GM20431 (cell line): ENCODE results near the gene LRATD1.
"Not testable (repeated sequence)": the region's sequence is repeated elsewhere in the genome, so short reads cannot be mapped to it uniquely, and the experiment has no call there.

Experiments
- in situ Hi-C: fragments of 300-500 bp; cut with MseI, MboI; formaldehyde crosslinking; loops from one replicate; pipeline ENCODE4 v1.15.0; 2020; ENCODE audit warnings: low sequenced_read_pairs; ENCODE audit not compliant: unreplicated experiment

The LRATD1 gene

DNA sequence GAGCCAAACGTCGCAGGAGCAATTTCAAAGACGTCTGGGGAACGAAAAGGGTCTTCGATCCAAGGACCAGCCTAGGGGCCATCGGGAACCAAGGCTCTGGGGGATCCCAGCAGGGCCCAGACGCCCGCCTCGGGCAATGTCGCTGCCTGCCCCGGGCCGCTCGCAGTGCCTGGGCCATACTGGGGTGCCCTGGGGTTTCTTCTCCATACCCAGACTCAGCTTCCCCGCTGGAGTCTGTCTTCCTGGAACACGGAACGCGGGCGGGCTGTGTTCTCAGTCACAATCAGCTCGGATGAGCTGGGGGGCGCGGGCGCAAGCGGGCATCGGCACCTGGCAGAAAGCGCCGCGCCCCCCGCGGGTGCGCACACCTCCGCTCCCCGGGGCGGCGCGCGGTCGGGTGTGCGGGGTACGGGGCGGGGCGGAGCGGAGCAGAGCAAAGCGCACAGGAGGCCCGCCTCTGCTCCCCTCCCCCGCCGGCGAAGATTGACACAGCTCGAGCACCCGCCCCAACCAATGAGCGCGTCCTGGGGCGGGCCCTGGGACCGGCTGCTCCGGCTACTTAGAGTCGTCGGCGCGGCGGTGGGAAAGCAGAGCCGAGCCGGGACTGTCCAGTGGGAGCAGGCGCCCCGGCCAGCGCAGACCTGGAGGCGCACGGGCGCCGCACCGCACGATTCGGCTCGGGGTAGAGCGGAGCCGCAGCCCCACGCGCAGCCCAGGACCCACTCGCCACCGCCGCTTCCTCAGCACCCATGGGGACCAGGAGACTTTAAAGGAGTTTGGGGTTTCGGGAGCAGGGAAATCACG is at the start of gene LRATD1:
LRATD1 (plus strand) TSS at position 585 of the 804 bp plus-strand sequence. CDS start 1,263 bp downstream, outside the sequence.
- in situ Hi-C loops, result no loop called here

GRCh38 chr2:14583059-14583458 is 49.5 kb upstream of the LRATD1 start:
- in situ Hi-C loops, result no loop called here

DNA sequence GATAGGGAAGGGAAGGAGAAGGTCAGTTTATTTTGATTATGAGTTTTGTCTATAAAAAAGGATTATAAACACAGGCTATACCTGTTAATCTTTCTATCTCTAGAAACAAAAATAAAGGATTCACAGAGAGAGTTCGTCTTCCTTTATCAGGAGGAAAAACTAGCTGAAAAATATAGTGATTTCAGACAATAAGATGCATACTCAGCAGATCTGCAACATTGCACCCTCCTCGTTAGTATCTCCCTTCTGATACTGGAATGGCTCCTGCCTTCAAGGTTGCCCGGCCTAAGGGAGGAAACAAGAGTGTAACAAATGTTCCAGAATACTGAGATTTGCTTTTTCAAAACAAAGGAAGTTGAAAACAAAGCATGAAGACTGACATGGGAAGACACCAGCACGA is 48.7 kb upstream of the LRATD1 start:
- in situ Hi-C loops, result no loop called here

DNA sequence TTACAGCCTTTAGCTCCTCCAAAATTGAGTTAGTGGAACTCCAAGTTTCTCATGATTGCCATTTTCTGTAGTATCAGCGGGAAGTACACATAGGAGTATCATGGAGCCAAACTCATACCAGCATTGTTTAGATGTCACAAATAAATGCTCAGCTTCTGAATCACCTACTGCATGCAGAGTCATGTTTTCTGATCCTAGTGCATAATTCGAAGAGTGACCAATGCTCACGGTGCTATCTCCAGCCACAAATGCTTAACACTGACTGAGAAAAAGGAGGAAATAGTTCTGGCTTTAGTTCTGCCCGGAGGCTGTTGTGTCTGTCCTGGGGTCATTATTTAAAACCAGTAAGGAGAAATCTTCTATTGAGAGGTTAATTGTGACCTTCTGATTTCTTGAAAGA is 45.4 kb upstream of the LRATD1 start:
- in situ Hi-C loops, result no loop called here

- in situ Hi-C loops, result no loop called here
These were observed 31.3 kb upstream of the LRATD1 start for GRCh38 chr2:14601156-14601770.

GRCh38 chr2:14602309-14602708 is 30.2 kb upstream of the LRATD1 start:
- in situ Hi-C loops, result no loop called here

DNA sequence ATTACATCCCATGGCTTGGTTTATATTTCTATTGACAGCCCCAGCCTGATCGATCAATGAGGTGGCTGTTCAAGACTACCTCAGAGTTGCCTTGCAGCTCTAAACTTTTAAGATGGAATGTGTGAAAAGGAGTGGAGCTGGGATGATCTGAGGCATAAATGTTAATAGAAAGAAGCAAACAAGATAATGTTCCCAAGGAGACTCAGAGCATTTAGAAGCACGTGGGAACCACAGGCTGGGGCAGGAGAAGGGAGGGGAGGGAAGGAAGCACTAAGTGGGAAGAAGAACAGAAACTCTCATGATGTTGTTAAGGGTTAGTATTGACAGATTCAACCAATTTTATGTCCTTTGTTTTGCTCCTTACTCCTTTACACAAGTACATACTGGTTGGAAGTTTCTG is 28.8 kb upstream of the LRATD1 start:
- in situ Hi-C loops, result no loop called here

DNA sequence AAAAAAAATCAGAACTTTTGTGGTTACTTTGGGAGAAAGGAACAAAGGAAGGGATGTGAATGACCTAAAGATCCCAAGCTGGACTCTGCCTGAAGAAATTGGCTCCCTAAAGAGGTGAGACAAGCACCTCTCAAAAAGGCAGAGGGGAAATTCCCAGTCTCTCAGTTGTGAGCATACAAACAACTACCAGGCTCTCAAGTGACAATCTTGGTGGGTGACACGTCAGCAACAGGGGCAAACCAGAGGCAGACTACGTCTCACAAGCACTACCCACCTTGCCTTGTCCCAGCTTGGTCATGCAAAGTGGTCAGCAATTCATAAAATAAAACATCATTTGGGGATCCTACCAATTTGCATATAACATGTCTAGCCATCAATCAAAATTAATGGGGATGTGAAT is 24.3 kb upstream of the LRATD1 start:
- in situ Hi-C loops, result no loop called here

GRCh38 chr2:14614017-14614416 is 18.5 kb upstream of the LRATD1 start:
- in situ Hi-C loops, result no loop called here

DNA sequence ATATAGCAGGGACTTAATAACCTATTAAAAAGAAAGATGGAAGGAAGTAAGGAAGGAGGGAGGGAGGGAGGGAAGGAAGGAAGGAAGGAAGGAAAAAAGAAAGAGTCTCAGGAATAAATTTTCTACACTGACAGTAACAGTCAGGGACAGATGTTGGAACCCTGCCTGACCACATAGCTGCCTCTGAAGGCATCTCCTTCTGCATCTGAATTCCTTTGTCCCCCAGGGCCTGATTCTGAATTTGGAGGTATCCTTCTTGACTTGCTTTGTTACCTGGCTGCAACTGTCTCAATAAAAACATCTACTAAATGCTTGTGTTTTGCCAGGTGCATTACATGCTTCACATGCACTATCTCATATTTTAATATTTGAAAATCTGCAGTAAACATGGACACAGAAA is 17.4 kb upstream of the LRATD1 start:
- in situ Hi-C loops, result no loop called here

DNA sequence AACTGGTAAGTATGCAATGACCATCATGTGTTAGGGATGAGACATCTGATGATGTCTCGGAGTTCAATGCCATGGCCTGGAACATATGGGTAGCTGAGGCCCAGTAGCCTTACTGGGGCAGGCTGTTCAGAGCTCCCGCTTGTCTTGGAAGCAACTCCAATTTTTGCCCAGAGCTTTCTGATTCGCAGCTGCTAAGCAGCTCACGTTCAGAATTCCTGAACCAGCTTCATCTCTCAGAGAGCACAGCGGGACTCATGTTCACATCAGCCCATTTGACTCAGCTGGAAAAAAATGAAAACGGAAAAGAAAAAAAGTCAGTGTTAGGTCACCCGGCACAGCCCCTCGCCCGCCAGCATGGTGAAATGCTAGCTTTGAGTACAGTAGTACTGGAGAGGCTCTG is 16.8 kb upstream of the LRATD1 start:
- in situ Hi-C loops, result no loop called here

- in situ Hi-C loops, result no loop called here
These were observed 16.2 kb upstream of the LRATD1 start for GRCh38 chr2:14616342-14616741.

DNA sequence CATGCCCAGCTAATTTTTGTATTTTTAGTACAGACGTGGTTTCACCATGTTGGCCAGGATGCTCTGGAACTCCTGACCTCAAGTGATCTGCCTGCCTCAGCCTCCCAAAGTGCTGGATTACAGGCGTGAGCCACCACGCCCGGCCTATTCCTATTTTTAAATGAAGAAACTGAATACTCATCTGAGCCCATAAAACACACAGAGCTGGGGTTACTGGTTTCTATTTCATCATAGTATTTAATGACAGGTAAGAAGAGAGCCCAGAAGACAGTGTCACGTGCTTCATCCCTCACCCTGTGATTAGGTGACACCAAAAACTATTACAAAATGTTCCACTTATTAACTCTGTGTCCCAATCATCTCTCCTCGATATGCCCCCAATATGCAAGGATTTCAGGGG is 15.6 kb upstream of the LRATD1 start:
- in situ Hi-C loops, result no loop called here

DNA sequence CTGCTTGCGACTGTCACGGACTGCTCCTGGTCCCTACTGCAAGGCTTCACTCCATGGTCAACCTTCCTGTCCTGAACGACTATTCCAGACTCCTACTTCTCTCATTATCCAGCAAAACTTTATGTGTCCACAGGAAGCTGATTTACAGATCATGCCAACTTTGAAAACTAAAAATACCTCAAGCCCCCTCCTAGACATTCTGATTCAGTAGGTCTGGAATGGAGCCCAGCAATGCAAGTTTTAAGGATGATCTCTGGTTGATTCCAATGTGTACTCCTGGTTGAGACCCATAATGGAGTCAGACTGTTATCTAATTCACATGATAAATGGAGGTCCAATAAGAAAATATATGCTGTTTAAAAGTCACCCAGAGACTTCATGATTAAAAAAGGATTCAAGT is 13.1 kb upstream of the LRATD1 start:
- in situ Hi-C loops, result no loop called here

GRCh38 chr2:14621114-14621513 is 11.4 kb upstream of the LRATD1 start:
- in situ Hi-C loops, result no loop called here

DNA sequence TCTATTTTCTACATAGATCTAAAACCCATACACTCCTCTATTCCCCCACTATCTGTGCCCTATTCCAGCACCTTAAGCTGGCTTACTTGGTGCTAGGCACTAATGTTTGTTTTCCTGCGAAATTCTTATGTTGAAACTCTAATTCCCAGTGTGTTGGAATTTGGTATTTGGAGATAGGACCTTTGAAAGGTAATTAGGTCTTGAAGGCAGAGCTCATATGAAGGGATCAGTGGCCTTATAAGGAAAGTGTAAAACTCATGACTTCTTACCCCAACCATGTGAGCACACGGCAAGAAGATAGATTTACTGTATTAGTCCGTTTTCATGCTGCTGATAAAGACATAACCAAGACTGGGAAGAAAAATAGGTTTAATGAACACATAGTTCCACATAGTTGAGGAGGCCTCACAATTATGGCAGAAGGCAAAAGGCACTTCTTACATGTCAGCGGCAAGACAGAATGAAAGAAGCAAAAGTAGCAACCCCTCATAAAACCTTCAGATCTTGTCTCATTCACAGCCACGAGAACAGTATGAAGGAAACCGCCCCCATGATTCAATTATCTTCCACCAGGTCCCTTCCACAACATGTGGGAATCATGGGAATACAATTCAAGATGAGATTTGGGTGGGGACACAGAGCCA is 10.5 kb upstream of the LRATD1 start:
- in situ Hi-C loops, result no loop called here

- in situ Hi-C loops, result not testable (repeated sequence)
These were observed 10.0 kb upstream of the LRATD1 start for GRCh38 chr2:14622550-14622939.

DNA sequence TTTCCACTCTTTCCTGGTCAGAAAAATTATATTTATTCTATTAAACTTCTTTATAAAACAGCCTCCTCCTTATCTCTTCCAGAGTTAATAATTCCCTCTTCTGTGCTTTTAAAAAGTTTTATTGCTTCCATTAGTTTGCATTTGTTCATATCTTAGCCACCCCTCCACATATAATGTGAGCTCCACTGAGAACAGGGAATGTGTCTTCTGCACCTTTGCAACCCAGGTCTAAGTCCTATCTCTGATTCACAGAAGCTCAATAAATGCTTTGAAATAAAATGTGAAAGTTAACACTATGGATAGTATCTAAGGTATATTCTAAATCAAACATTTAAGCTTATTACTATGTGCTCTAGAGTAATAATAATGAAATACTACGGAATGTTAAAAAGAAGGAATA is 9.3 kb upstream of the LRATD1 start:
- in situ Hi-C loops, result no loop called here

DNA sequence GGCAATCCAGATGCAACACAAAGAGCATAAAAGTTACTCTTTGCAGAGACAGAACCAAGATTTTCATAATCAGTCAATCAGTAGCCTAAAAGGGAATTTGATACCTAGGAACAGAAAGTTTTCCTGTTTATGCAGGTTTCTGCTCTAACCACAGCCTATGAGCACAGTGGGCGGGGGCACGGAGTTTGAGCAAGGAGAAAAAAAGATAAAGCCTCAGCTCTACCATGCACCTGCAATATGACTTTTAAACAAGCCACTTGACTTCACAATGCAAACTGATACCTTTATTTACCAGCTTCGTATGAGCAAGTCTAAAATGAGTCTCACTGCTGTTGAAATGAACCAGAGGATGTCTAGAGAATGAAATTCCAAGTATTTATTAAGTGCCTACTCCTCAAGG is 5.6 kb upstream of the LRATD1 start:
- in situ Hi-C loops, result no loop called here

- in situ Hi-C loops, result no loop called here
These were observed 3.6 kb upstream of the LRATD1 start for GRCh38 chr2:14628901-14629300.

GRCh38 chr2:14631406-14632040 is 994 bp upstream of the LRATD1 start:
- in situ Hi-C loops, result no loop called here
